ENCODE data around the gene COL19A1.

COL19A1 gene

GRCh38 chr6:70234561-70235236 is 368.3 kb downstream of the COL19A1 start:
- DNase-seq (ENCODE audit: low spot score), result no peak
- TF ChIP-seq CTCF (IDR thresholded peaks at IDR 0.05; ENCODE audit: extremely low read depth, missing control alignments), result no peak

GRCh38 chr6:70236343-70236742 is 370.0 kb downstream of the COL19A1 start:
- TF ChIP-seq CTCF (IDR thresholded peaks at IDR 0.05; ENCODE audit: extremely low read depth, missing control alignments), result no peak
- no peak for DNase-seq (ENCODE audit: low spot score)

GRCh38 chr6:70241031-70241430 is 374.7 kb downstream of the COL19A1 start:
- DNase-seq (ENCODE audit: low spot score), result no peak
- no peak for TF ChIP-seq CTCF (IDR thresholded peaks at IDR 0.05; ENCODE audit: extremely low read depth, missing control alignments)

GRCh38 chr6:70241991-70242420 is 375.6 kb downstream of the COL19A1 start:
- no peak for TF ChIP-seq CTCF (IDR thresholded peaks at IDR 0.05; ENCODE audit: extremely low read depth, missing control alignments)

GRCh38 chr6:70246118-70246517 is 379.8 kb downstream of the COL19A1 start:
- TF ChIP-seq CTCF (IDR thresholded peaks at IDR 0.05; ENCODE audit: extremely low read depth, missing control alignments), result no peak

More at GRCh38 chr6:70241991-70242420, 375.6 kb downstream of the COL19A1 start:
- DNase-seq (ENCODE audit: low spot score), result no peak

GRCh38 chr6:70252604-70253003 is 386.2 kb downstream of the COL19A1 start:
- no peak for TF ChIP-seq CTCF (IDR thresholded peaks at IDR 0.05; ENCODE audit: extremely low read depth, missing control alignments)
- no peak for DNase-seq (ENCODE audit: low spot score)

More at GRCh38 chr6:70246118-70246517, 379.8 kb downstream of the COL19A1 start:
- DNase-seq (ENCODE audit: low spot score), result no peak

GRCh38 chr6:70253923-70254322 is 387.6 kb downstream of the COL19A1 start:
- no peak for TF ChIP-seq CTCF (IDR thresholded peaks at IDR 0.05; ENCODE audit: extremely low read depth, missing control alignments)
- DNase-seq (ENCODE audit: low spot score), result no peak
